ENCODE data around the gene SLC44A1. TPM values are rescaled to one million over a fixed set of nuclear protein-coding genes. Genes with fewer than 3 reads are reported as not detected.

SLC44A1 gene
- total RNA-seq, 1 experiment from 2014 or later, result 32.0 TPM

- DNase-seq (ENCODE audit: low read depth), result no peak
Measured at GRCh38 chr9:105459336-105459735, 214.9 kb downstream of the SLC44A1 start.

- no peak for DNase-seq (ENCODE audit: low read depth)
Measured at GRCh38 chr9:105466898-105467455, 222.5 kb downstream of the SLC44A1 start.

- DNase-seq (ENCODE audit: low read depth), result no peak
Measured at GRCh38 chr9:105468875-105469274, 224.4 kb downstream of the SLC44A1 start.

GRCh38 chr9:105473221-105473620, 228.8 kb downstream of the SLC44A1 start:
- DNase-seq (ENCODE audit: low read depth), result no peak

- DNase-seq (ENCODE audit: low read depth), result peak; percentile 59
Measured at GRCh38 chr9:105475302-105475701, 230.9 kb downstream of the SLC44A1 start.

GRCh38 chr9:105479846-105480245, 235.4 kb downstream of the SLC44A1 start:
- DNase-seq (ENCODE audit: low read depth), result no peak

GRCh38 chr9:105483618-105484017, 239.2 kb downstream of the SLC44A1 start:
- no peak for DNase-seq (ENCODE audit: low read depth)

- no peak for DNase-seq (ENCODE audit: low read depth)
Measured at GRCh38 chr9:105484226-105484625, 239.8 kb downstream of the SLC44A1 start.

- DNase-seq (ENCODE audit: low read depth), result no peak
Measured at GRCh38 chr9:105485131-105485530, 240.7 kb downstream of the SLC44A1 start.

Other genes starting within 250 kb of the SLC44A1 start
- 2.1 and 2.8 TPM in 2 replicates for gene FSD1L, start 203.4 kb downstream of the SLC44A1 start, total RNA-seq (2014; rRNA removed)